Measurements from ENCODE around the gene STPG4. TPM values are rescaled to one million over a fixed set of nuclear protein-coding genes. Genes with fewer than 3 reads are reported as not detected.

STPG4 gene
- total RNA-seq (2021; fragmentation: NEBNext Ultra II Directional; extraction: Animal tissue kit (Norgen Biotek cat#: 25700)): 0.27 and 0.28 TPM in 2 replicates
- not detected in 2 replicates for polyA plus RNA-seq (2011; rRNA removed)
- polyA plus RNA-seq (2011; cell fraction: cytosol; rRNA removed): not detected
- polyA plus RNA-seq (2011; cell fraction: nucleus; rRNA removed): 0.20 TPM
- polyA plus RNA-seq (2012, experiment 1 of 2): 0.21 TPM in 1 of 4 replicates, not detected in the others
- not detected for polyA plus RNA-seq (2012, experiment 2 of 2)
- 0.08 TPM for polyA plus RNA-seq (2013, experiment 1 of 2)
- 0.11 TPM for polyA plus RNA-seq (2013, experiment 2 of 2)
- not detected in 2 replicates for polyA minus RNA-seq (2011; rRNA and poly(A)+ RNA removed)
- not detected for polyA minus RNA-seq (2011; cell fraction: cytosol; rRNA and poly(A)+ RNA removed)
- 0.90 TPM for polyA minus RNA-seq (2011; cell fraction: nucleus; rRNA and poly(A)+ RNA removed)
- long read RNA-seq, experiment 1: 0 reads
- long read RNA-seq, experiment 2: 0 reads

- H3K9me3 ChIP-seq (ENCODE audit: insufficient read depth in 2 of 2, low read depth in 1 of 2, low read length in 1 of 2): no peaks in the 10 kb centered on the region
- H3K56ac ChIP-seq (replicated peaks; ENCODE audit: insufficient read length, low read depth, low read length): no peak within 1 kb of the TSS
- H3K4me3 ChIP-seq (ENCODE audit: extremely low read depth in 1 of 4, insufficient read depth in 2 of 4, low read depth in 3 of 4, low read length in 4 of 4): no peak within 1 kb of the TSS
- no peak within 1 kb of the TSS for H4K5ac ChIP-seq (ENCODE audit: insufficient read length, low read depth, low read length)
- H2BK5ac ChIP-seq (ENCODE audit: low read depth, low read length): no peak within 1 kb of the TSS
- peaks cover 0 to 30% (median 12%) of the 10 kb centered on the region in 4 experiments; a peak in 5 of 8 replicates for H3K36me3 ChIP-seq (ENCODE audit: control insufficient read depth in 2 of 4, insufficient read depth in 4 of 4, low read length in 3 of 4)
- no peak within 1 kb of the TSS for H3K4ac ChIP-seq (replicated peaks; ENCODE audit: insufficient read length, low read depth, low read length)
- POLR2A ChIA-PET (ENCODE audit: partially characterized antibody): interaction anchor here (1.4 to 6.9 kb wide), 3 partner anchors 10 to 75 kb away, joined by 3 to 40 read pairs (median 5); no protein-coding TSS in a partner anchor
- H2BK12ac ChIP-seq (ENCODE audit: low read depth, low read length): no peak within 1 kb of the TSS
- CTCF ChIA-PET (ENCODE audit: partially characterized antibody): interaction anchor here (0.6 to 1.7 kb wide), 13 partner anchors 8 to 171 kb away, joined by 3 to 6 read pairs (median 3); no protein-coding TSS in a partner anchor
- no peaks in the 10 kb centered on the region for H3K27me3 ChIP-seq (replicated peaks in 1 of 4; ENCODE audit: control insufficient read depth in 3 of 4, extremely low read depth in 1 of 4, insufficient read depth in 3 of 4, low read length in 3 of 4)
- no peak within 1 kb of the TSS for H3K18ac ChIP-seq (ENCODE audit: extremely low read depth, low read length)
- no peak within 1 kb of the TSS for H3K14ac ChIP-seq (ENCODE audit: insufficient read length)
- no peak within 1 kb of the TSS for H4K91ac ChIP-seq (replicated peaks; ENCODE audit: insufficient read length, low read length)
- no peaks in the 10 kb centered on the region for H3K79me1 ChIP-seq (ENCODE audit: low read depth, low read length)
- peaks cover 0 to 1% of the 10 kb centered on the region in 2 experiments for H4K20me1 ChIP-seq (replicated peaks in 1 of 2; ENCODE audit: control insufficient read depth in 1 of 2, insufficient read depth in 2 of 2, low read length in 2 of 2)
- FAIRE-seq (no peak), DNase-seq (ENCODE audit: low read depth in 1 of 2, low spot score in 2 of 2) (no peak)
- 89% methylated on average over 28 of the region's 30 CpGs; no CpG with 5 or more reads in 1 of the 2 experiments for WGBS, 2 experiments (ENCODE audit: extremely low coverage in 1 of 2, insufficient coverage in 1 of 2, insufficient read length in 1 of 2, insufficient replicate concordance in 2 of 2, low coverage in 1 of 2, low lambda C conversion rate in 2 of 2, missing lambda C conversion rate in 1 of 2)
- no peak within 1 kb of the TSS for H3K23ac ChIP-seq (ENCODE audit: insufficient read length)
- H3K9ac ChIP-seq (replicated peaks in 1 of 4; ENCODE audit: extremely low read depth in 1 of 4, low read depth in 3 of 4, low read length in 3 of 4): no peak within 1 kb of the TSS
- no peak within 1 kb of the TSS for H2BK15ac ChIP-seq (ENCODE audit: low read length)
- no peak within 1 kb of the TSS for H2AFZ ChIP-seq (ENCODE audit: low read length)
- H2BK20ac ChIP-seq (ENCODE audit: low read length): no peak within 1 kb of the TSS
- H3K79me2 ChIP-seq (ENCODE audit: control insufficient read depth in 1 of 2, insufficient read depth in 2 of 2, low read length in 2 of 2): no peaks in the 10 kb centered on the region
- no peak within 1 kb of the TSS for H2AK5ac ChIP-seq (ENCODE audit: low read depth, low read length)
- peak within 1 kb of the TSS; percentile 6; the same call in 1 of the 2 replicates for H4K8ac ChIP-seq (ENCODE audit: extremely low read depth, insufficient read depth, low read length)
- H3K27ac ChIP-seq (ENCODE audit: low read depth, low read length): no peak within 1 kb of the TSS; the same call in 1 of the 2 replicates
- no peak within 1 kb of the TSS for H2BK120ac ChIP-seq (replicated peaks; ENCODE audit: low read depth, low read length)
- H3K4me2 ChIP-seq (ENCODE audit: insufficient read depth in 1 of 2, low read depth in 2 of 2, low read length in 2 of 2): no peak within 1 kb of the TSS
- H3K23me2 ChIP-seq (ENCODE audit: low read depth, low read length): no peaks in the 10 kb centered on the region
- no peaks in the 10 kb centered on the region for H3K4me1 ChIP-seq (replicated peaks in 1 of 4; ENCODE audit: control insufficient read depth in 3 of 4, insufficient read depth in 4 of 4, low read length in 3 of 4)
- TF ChIP-seq BRCA1 (IDR thresholded peaks at IDR 0.05; ENCODE audit: low read depth, low read length) (no peak), KDM1A (IDR thresholded peaks at IDR 0.05; ENCODE audit: borderline replicate concordance, low read length) (no peak), SIRT6 (IDR thresholded peaks at IDR 0.05; ENCODE audit: low read length) (no peak), USF2 (IDR thresholded peaks at IDR 0.05; ENCODE audit: low read length) (no peak), JUN (IDR thresholded peaks at IDR 0.05; ENCODE audit: low read depth, low read length) (no peak), CTCF (IDR thresholded peaks at IDR 0.05; ENCODE audit: control extremely low read depth in 1 of 3, insufficient read depth in 1 of 3, low read depth in 1 of 3, low read length in 3 of 3) (no peak)
These were observed at the start of gene STPG4 for GRCh38 chr2:47155091-47155876. TSS of gene STPG4 (minus strand) at chr2:47155308. CDS start at chr2:47155251, 57 bp downstream.

All from H1 (cell line).